G401 (cell line): ENCODE data around the gene KCNS1. TPM values are rescaled to one million over a fixed set of nuclear protein-coding genes. Genes with fewer than 3 reads are reported as not detected.

ENCODE experiments used
- DNase-seq: peaks from one replicate; pipeline ENCODE4 v3.0.0-alpha.2; 2015; ENCODE audit warnings: low spot score
- in situ Hi-C: cut with HindIII; loops from 2 replicates; pipeline ENCODE4 v1.10.0; 2016; ENCODE audit warnings: low sequenced_read_pairs, mixed read lengths
- total RNA-seq: library from RNA; depleted of rRNA; stranded (reverse); fragments of >200 nt; shearing (Covaris generic); gene quantifications from 2 replicates; pipeline ENCODE4 v1.2.3, GENCODE V29; 2014; rRNA removed

Gene KCNS1
- total RNA-seq, 1 experiment from 2014 or later, result not detected

DNA sequence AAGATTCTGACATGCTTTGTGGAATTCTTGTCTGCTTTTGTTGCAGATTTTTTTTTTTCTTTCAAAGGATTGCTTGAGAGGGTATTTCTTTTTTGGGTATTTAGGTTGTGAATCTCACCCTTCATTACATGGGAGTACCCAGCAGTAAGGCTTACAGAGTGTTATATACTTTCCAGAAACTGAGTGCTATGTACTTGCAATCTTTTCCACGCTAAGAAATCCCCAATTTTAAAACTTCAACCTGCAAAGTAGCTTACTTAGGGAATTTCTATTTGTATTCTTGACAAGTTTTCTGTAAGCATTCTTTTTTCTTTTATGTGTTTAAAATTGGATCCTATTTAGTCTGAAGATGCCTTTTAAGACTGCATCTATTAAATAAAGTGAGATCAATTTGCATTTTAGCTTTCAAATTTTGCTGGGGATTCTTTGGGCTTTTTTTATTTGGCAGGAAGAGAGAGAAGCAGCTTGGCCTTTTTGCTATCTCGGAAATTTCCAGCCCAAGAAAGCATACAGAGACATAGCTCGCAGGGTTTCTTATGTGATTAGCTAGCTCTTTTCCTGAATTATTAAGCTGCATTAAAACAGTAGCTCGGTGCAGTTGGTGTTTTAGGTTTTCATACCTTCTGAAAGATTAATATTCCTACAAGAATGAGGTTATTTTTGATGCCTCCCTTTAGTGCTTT, 42.6 kb downstream of the KCNS1 start:
- in situ Hi-C loops, result no loop called here
- DNase-seq, result no peak

DNA sequence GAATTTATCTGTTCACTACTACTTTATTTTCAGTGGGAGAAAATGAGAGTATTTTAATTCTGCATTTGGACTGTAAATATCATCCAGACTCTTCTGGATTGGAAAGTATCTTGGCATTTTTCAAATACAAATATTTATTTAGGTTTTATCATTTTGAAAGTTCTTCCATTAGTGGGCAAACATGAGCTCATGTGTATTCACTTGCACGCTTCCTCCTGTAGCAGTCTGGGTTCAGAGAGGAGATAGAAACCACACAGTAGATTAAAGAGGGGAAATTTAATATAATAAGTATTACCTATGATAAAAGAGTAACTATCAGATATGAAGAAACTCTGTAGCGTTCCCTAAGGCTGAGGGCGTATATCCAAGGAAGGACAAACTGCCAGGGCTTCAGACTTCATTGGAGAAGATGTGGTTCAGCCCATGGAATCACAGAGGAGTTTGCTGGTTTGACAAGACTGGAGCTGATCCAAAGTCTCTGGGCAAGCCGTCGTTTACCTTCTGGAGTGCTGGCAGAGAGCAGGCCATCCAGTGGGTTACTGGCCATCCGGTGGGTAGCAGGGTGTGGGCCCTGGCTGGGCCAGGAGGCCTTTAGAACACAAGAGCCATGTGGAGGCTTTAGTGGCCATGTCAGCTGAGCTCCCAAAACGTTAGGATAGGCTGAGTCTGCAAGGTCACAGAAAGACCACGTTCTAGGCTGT, 44.3 kb downstream of the KCNS1 start:
- in situ Hi-C loops, result no loop called here
- no peak for DNase-seq

DNA sequence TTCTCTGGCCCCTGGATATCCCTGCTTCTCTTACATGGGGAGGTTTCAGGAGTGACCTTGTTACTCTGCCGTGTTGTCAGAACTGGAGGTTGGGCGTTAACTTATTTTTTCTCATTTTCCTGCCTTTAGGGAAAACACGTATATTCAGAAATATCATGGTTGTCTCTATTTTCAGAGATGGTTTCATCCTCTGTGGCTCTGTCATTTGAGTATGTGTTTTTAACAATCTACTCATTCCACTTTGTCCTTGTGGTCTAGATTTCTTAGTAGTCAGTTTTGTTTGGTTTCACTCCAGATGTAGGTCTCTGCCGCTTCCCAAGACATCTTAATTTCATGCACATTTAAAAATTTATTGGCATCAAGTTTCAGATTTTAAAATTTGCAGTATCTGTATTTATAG, 45.9 kb downstream of the KCNS1 start:
- no peak for DNase-seq
- in situ Hi-C loops, result no loop called here

DNA sequence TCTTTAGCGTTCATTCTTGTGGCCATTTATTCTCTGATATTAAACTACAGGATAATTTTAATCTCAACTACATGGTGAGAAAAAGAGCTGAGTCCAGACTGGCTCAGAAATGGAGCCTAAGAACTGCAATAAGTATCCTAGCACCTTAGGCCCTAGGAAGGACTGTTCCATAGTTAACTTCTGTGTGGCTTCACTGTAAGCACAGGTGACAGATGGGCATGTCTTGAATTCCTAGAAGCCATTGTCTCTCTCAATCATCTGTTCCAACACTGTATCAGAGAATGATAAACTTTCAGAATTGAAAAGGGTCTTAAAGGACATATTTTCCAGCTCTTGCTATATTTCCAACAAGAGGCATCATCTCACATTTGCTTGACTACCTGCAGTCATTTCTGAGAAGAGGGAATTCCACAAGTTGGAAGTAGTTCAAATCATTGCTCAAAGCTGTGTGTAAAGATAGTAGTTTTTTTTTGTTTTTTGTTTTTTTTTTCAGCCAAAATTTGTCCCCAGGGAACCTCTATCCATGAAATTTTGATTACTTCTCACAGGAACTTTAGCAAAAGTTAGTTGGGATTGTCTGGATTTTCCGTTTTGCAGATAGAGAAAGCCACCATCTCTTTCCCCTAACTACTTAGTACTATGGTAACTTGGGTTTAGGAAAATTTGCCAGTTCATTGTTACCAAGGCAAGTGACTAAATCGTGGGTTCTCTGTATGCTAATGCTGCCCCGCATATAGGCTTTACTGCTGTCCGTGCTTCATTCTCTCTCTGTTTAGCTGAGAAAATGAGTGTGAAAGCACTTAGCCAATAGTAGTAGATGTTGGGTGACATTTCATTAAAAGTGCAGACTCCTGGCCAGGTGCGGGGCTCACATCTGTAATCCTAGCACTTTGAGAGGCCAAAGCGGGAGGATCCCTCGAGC, 47.2 kb downstream of the KCNS1 start:
- no peak for DNase-seq
- in situ Hi-C loops, result no loop called here

DNA sequence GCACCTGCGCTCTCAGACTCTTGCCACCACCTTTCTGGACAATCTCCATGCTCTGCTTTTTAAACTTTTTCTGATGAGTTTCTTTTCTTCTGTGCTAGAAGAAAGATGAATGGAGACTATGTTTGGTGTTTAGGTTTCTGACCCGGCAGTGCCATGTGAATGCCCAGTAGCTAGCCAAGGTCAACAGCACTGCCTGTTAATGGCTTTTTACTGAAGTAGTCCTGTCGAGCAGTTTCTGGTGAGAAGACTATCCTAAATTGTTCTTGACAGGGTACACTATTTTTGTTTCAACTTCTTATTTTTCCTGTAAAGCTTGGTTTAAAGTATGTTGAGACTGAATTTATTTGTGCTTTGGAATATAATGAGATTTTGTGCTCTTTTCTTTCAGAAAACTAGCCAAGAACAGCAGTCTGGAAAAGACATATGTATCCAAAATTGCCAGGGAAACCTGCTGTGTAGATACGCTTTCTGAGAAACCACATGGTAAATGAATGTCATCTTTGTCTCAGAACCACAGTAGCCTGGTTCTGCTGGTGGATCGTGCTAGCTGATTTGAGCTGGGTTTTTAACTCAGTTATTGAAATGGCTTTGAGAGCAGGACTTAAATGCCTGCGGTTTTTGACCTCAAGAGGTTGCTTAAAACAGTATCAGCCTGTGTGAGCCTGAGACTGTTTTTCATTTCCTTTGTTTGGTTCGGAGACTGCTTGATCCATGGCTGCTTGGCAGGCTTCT, 48.1 kb downstream of the KCNS1 start:
- peak; percentile 39 for DNase-seq
- in situ Hi-C loops, result no loop called here

DNA sequence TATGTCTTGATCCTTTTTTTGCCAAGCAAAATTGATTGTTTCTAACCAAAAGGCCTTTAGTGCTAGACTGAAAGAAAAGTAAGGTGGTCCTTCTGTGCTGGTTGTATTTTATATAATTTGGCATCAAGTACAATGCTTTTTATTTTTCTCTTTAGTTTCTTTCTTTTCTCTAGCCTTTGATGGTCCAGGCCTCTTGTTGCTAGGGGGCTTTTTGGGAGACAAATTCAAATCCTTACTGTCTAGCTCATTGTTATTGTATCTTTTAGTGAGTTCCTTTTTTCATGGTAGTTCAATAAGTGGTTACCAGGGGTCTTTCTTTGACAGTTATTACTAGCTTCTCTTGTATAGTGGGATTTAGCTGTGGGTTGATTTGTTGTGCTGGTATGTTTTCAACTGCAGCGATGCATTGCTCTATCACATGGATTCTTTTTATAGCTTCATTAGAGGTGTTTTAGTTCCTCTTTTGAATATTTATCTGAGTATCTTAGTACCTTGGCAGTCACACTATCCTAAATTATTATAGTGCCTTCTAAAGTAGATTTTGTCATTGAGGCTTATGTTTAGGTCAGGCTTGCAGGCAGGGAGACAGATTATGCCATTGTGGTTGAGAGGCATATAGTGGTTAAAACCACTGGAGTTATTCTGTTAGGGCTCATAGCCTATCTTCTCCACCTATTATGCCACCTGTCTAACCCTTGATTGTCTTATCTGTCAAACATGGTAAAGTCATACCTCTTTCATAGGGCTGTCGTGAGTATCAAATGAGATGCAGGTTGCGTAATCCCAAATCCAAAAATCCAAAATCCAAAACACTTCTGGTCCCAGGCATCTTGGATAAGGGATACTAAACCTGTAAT, 49.5 kb downstream of the KCNS1 start:
- in situ Hi-C loops, result no loop called here
- DNase-seq, result no peak

DNA sequence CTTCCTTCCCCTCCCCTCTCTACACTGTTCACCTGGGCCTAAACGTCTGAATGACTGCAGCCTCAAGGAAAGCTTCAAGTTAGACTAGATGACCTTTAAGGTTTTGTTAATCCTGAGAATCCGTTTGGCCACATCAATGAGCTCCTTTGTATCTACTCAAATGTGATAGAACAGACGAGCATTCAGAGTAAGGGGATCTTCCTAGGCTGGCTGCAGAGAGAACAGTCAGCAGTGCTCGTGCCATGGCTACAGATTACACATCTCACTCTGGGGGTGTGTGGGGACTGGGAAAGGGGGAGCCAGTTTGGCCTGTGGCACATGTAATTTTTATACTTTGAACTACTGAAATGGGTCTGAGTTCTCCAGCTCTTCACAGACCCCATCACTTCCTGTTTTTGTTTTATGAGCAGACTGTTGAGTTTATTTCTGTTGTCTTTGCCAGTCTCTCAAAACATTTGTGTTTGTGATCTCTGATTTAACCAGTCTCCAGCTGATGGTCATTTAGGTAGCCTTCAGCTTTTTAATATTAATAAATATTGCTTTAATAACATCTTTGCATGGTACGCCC, 50.9 kb downstream of the KCNS1 start:
- in situ Hi-C loops, result no loop called here
- DNase-seq, result no peak

DNA sequence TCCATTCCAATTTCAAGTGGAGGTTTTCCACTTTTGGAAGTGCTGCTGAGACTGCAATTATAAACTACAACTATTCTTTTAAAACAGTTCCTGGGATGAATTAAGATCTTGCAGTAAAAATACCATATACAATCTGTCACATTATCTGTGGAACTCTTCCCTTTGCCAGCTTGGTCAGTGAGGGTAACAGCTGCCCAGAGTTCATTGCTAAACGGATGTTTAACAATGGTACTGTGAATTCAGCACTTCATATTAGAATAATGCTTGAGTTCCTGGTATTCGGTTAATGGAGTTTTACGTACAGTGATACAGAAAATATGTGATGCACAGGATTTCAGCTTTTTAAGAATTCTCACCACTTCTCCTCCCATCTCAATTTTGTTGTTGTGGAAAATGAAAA, 51.5 kb downstream of the KCNS1 start:
- no peak for DNase-seq
- in situ Hi-C loops, result no loop called here

DNA sequence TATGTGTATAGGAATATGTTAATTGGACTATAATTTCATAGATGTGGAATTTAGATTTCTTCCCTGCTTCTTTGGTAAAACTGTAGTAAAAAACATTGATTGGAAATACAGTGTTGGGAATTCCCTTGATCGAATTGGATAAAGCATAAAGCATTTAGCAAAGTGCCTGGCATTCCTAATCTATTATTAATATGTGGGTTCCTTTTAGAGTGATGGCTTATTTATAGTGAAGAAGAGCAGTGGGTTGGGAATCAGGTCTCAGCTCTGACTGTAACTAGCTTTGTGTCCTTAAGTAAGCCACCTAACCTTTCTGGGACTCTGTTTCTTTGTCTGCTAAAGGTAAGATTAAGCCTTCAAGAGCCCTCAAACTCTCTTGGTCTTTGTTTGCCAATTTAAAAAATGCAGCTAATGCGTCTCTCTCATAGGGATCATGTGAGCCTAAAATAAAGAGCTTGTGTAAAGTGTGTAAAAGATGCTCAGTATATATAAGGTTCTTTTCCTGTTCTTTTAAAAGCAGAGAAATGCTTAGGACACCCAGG, 53.3 kb downstream of the KCNS1 start:
- in situ Hi-C loops, result no loop called here

DNA sequence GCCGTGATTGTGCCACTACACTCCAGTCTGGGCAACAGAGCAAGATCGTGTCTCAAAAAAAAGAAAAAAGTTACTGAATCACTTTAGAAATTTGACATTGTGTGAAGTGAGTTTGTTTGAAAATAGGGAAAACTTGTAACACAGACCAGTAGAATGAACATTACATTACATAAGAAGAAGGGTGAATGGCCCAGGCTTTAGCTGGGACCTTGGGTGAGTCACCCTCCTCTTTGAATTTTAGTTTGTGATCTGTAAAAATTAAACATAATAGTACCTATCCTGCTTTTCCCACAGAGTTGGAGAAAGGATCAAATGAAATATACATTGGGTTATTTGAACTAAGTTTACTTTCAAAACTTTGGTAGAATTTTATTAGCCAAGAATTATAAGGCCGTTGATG, 56.3 kb downstream of the KCNS1 start:
- no peak for DNase-seq

More for the DNA sequence above, 53.3 kb downstream of the KCNS1 start:
- DNase-seq, result no peak

DNA sequence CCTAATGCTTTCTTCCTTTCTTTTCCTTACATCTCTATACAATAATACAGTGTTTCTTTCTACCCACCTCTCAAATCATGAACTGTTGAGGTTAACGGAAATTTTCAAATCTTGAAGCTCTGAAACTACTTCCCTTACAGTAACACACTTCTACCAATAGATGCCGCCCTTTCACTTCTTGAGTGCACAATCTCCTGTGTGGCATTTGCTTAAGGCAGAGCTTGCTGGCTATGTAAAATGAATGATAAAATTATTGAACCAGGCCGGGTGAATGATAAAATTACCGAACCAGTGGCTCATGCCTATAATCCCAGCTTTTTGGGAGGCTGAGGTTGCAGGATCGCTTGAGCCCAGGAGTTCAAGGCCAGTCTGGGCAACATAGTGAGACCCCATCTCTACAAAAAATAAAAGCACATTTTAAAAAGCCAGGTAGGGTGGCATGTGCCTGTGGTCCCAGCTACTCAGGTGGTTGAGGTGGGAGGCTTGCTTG, 56.8 kb downstream of the KCNS1 start:
- in situ Hi-C loops, result no loop called here
- peak; percentile 73 for DNase-seq

More for the DNA sequence above, 56.3 kb downstream of the KCNS1 start:
- in situ Hi-C loops, result no loop called here

DNA sequence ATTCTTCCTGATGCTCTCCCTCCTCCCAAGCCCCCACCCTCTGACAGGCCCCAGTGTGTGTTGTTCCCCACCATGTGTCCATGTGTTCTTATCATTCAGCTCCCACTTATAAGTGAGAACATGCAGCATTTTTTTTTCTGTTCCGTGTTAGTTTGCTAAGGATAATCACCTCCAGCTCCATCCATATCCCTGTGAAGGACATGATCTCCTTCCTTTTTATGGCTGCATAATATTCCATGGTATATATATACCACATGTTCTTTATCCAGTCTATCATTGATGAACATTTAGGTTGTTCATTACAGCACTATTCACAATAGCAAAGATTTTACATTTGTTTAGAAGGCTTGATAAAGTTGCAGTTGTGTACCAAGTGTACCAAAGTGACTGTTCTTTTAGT, 57.9 kb downstream of the KCNS1 start:
- no peak for DNase-seq
- in situ Hi-C loops, result no loop called here

Other genes starting within 250 kb of the KCNS1 start
- 96.3 and 138 TPM in 2 replicates for gene YWHAB, start 215.4 kb downstream of the KCNS1 start, total RNA-seq
- 3.7 and 11.4 TPM in 2 replicates for gene PABPC1L, start 191.1 kb downstream of the KCNS1 start, total RNA-seq
- gene TOMM34, start 140.7 kb downstream of the KCNS1 start, total RNA-seq, result 22.7 and 42.0 TPM in 2 replicates
- 9.3 and 11.1 TPM in 2 replicates for gene STK4, start 134.6 kb downstream of the KCNS1 start, total RNA-seq
- gene WFDC5, start 14.0 kb upstream of the KCNS1 start, total RNA-seq, result not detected in 2 replicates
- not detected in 2 replicates for gene WFDC12, start 23.3 kb upstream of the KCNS1 start, total RNA-seq
- gene PI3, start 73.8 kb upstream of the KCNS1 start, total RNA-seq, result not detected in 2 replicates
- gene SEMG1, start 105.9 kb upstream of the KCNS1 start, total RNA-seq, result not detected in 2 replicates
- gene SEMG2, start 120.2 kb upstream of the KCNS1 start, total RNA-seq, result not detected in 2 replicates
- not detected in 2 replicates for gene SLPI, start 153.4 kb upstream of the KCNS1 start, total RNA-seq
- gene RBPJL, start 205.7 kb upstream of the KCNS1 start, total RNA-seq, result not detected in 2 replicates
- gene MATN4, start 207.2 kb upstream of the KCNS1 start, total RNA-seq, result not detected in 2 replicates
- 16.4 and 24.7 TPM in 2 replicates for gene SDC4, start 247.3 kb upstream of the KCNS1 start, total RNA-seq